IMR-90 (cell line): ENCODE data around the gene MFAP4. TPM values are rescaled to one million over a fixed set of nuclear protein-coding genes. Genes with fewer than 3 reads are reported as not detected.

Experiments used
- ATAC-seq: fragments of 200-7000 bp; cut with Tn5 transposase; 2 replicates; pipeline ENCODE4 v1.9.1; 2020; ENCODE audit warnings: low read depth, mild to moderate bottlenecking, moderate library complexity
- BruUV-seq: library from RNA; stranded (reverse); fragments of 400-500 nt; replicated peaks from 2 replicates; lab custom pipeline; 2021; lab: Mats Ljungman, UMichigan
- CTCF ChIA-PET: fragments of 300-600 bp; formaldehyde crosslinking; extraction: SDS; loops from one replicate; lab custom pipeline; 2021; ENCODE audit warnings: antibody characterized with exemption; lab: Yijun Ruan, JAX
- POLR2A ChIA-PET: fragments of 300-600 bp; sonication (Branson Sonifier 250); formaldehyde crosslinking; loops from one replicate; lab custom pipeline; 2022; ENCODE audit warnings: antibody characterized with exemption; ENCODE audit not compliant: unreplicated experiment; lab: Charles Lee
- DNase-seq: peaks from one replicate; pipeline ENCODE4 v3.0.0; 2013
- H2AFZ ChIP-seq: replicated peaks from 2 replicates; pipeline ENCODE3; 2013; ENCODE audit warnings: low read length, mild to moderate bottlenecking; ENCODE audit not compliant: poor library complexity
- H2AK5ac ChIP-seq: 2 replicates; pipeline ENCODE4 v1.6.1; 2013; ENCODE audit warnings: low read depth, low read length, inconsistent platforms
- H2AK9ac ChIP-seq: replicated peaks from 2 replicates; pipeline ENCODE3; 2013; ENCODE audit warnings: mild to moderate bottlenecking, low read depth, low read length, moderate library complexity; ENCODE audit not compliant: poor library complexity
- H2BK120ac ChIP-seq: 2 replicates; pipeline ENCODE4 v1.6.1; 2013; ENCODE audit warnings: low read depth, low read length, inconsistent platforms
- H2BK15ac ChIP-seq: 3 replicates; pipeline ENCODE4 v1.6.1; 2013; ENCODE audit warnings: low read depth, low read length, inconsistent platforms
- H2BK20ac ChIP-seq: 2 replicates; pipeline ENCODE4 v1.6.1; 2013; ENCODE audit warnings: low read depth, mild to moderate bottlenecking, inconsistent platforms, low read length, moderate library complexity
- H2BK5ac ChIP-seq: 2 replicates; pipeline ENCODE4 v1.6.1; 2013; ENCODE audit warnings: mild to moderate bottlenecking, low read depth, low read length, inconsistent platforms; ENCODE audit not compliant: poor library complexity, severe bottlenecking
- H3K14ac ChIP-seq: replicated peaks from 2 replicates; pipeline ENCODE4 v1.6.1; 2013; ENCODE audit warnings: low read depth, low read length, inconsistent platforms
- H3K18ac ChIP-seq: 2 replicates; pipeline ENCODE4 v1.6.1; 2013; ENCODE audit warnings: low read depth, low read length, control low read depth
- H3K23ac ChIP-seq: 2 replicates; pipeline ENCODE4 v1.6.1; 2013; ENCODE audit warnings: low read depth, low read length, inconsistent platforms
- H3K27ac ChIP-seq: 2 replicates; pipeline ENCODE4 v1.5.1; 2013; ENCODE audit warnings: mild to moderate bottlenecking, control low read depth, low read length; ENCODE audit not compliant: insufficient read depth
- H3K27me3 ChIP-seq: 2 replicates; pipeline ENCODE4 v1.6.1; 2013; ENCODE audit warnings: low read length; ENCODE audit not compliant: control insufficient read depth, insufficient read depth
- H3K36me3 ChIP-seq: 2 replicates; pipeline ENCODE4 v1.6.1; 2013; ENCODE audit warnings: low read length, mixed read lengths; ENCODE audit not compliant: control insufficient read depth, insufficient read depth
- H3K4ac ChIP-seq: 2 replicates; pipeline ENCODE4 v1.6.1; 2013; ENCODE audit warnings: low read depth, low read length, inconsistent platforms
- H3K4me1 ChIP-seq: 2 replicates; pipeline ENCODE4 v1.6.1; 2013; ENCODE audit warnings: low read length, mixed read lengths; ENCODE audit not compliant: control insufficient read depth, insufficient read depth
- H3K4me2 ChIP-seq: 2 replicates; pipeline ENCODE4 v1.6.1; 2013; ENCODE audit warnings: low read depth, mild to moderate bottlenecking, control low read depth, low read length, moderate library complexity
- H3K4me3 ChIP-seq: 2 replicates; pipeline ENCODE4 v1.5.1; 2013; ENCODE audit warnings: low read depth, mild to moderate bottlenecking, control low read depth, low read length, moderate library complexity; ENCODE audit not compliant: insufficient read depth
- H3K56ac ChIP-seq: 2 replicates; pipeline ENCODE4 v1.6.1; 2013; ENCODE audit warnings: low read length, inconsistent platforms; ENCODE audit not compliant: insufficient read depth; ENCODE audit errors: extremely low read depth
- H3K79me1 ChIP-seq, 2 experiments: 2 replicates each; pipeline ENCODE4 v1.6.1; 2013; ENCODE audit warnings: low read length in 2 of 2, inconsistent platforms in 1 of 2, low read depth in 1 of 2
- H3K9ac ChIP-seq: 2 replicates; pipeline ENCODE4 v1.6.1; 2013; ENCODE audit warnings: low read depth, low read length, control low read depth
- H3K9me1 ChIP-seq: 2 replicates; pipeline ENCODE4 v1.6.1; 2013; ENCODE audit warnings: low read length, inconsistent platforms; ENCODE audit not compliant: insufficient read depth
- H3K9me3 ChIP-seq: 2 replicates; pipeline ENCODE4 v1.6.1; 2013; ENCODE audit warnings: low read length; ENCODE audit not compliant: control insufficient read depth, insufficient read depth
- H4K20me1 ChIP-seq: 2 replicates; pipeline ENCODE4 v1.6.1; 2013; ENCODE audit warnings: low read length, inconsistent platforms; ENCODE audit not compliant: insufficient read depth
- H4K5ac ChIP-seq: 2 replicates; pipeline ENCODE4 v1.6.1; 2013; ENCODE audit warnings: mild to moderate bottlenecking, low read depth, low read length, control low read depth
- H4K8ac ChIP-seq, 2 experiments: 2 replicates each; pipeline ENCODE4 v1.6.1; 2013; ENCODE audit warnings: low read depth in 2 of 2, low read length in 2 of 2, control low read depth in 1 of 2, inconsistent platforms in 1 of 2
- H4K91ac ChIP-seq: 2 replicates; pipeline ENCODE4 v1.6.1; 2013; ENCODE audit warnings: low read depth, low read length, inconsistent platforms; ENCODE audit not compliant: insufficient read depth
- BHLHE40 ChIP-seq: fragments of 150-350 bp; IDR thresholded peaks from 2 replicates; pipeline ENCODE4 v1.6.1; 2016; ENCODE audit warnings: mild to moderate bottlenecking, low read depth, low read length
- CEBPB ChIP-seq: IDR thresholded peaks from 2 replicates; pipeline ENCODE4 v1.6.1; 2012; ENCODE audit warnings: low read depth, low read length, improper control_type of control experiment
- CHD1 ChIP-seq: IDR thresholded peaks from 2 replicates; pipeline ENCODE4 v1.6.1; 2012; ENCODE audit warnings: low read depth, low read length, improper control_type of control experiment
- FOS ChIP-seq: fragments of 150-350 bp; IDR thresholded peaks from 2 replicates; pipeline ENCODE4 v1.6.1; 2016; ENCODE audit warnings: low read depth, low read length
- MAFK ChIP-seq: IDR thresholded peaks from 2 replicates; pipeline ENCODE4 v1.6.1; 2012; ENCODE audit warnings: low read depth, low read length, improper control_type of control experiment
- MAZ ChIP-seq: IDR thresholded peaks from 2 replicates; pipeline ENCODE4 v1.6.1; 2012; ENCODE audit warnings: low read depth, mild to moderate bottlenecking, low read length, improper control_type of control experiment, moderate library complexity, borderline replicate concordance
- MXI1 ChIP-seq: IDR thresholded peaks from 2 replicates; pipeline ENCODE4 v1.6.1; 2012; ENCODE audit warnings: low read depth, mild to moderate bottlenecking, low read length, moderate library complexity, borderline replicate concordance
- NFE2L2 ChIP-seq: fragments of 150-350 bp; IDR thresholded peaks from 2 replicates; pipeline ENCODE4 v1.6.1; 2016; ENCODE audit warnings: low read depth, mild to moderate bottlenecking, low read length
- POLR2A ChIP-seq: IDR thresholded peaks from 2 replicates; pipeline ENCODE4 v1.6.1; 2012; ENCODE audit warnings: mild to moderate bottlenecking, low read depth, low read length
- RAD21 ChIP-seq: IDR thresholded peaks from 2 replicates; pipeline ENCODE4 v1.6.1; 2012; ENCODE audit warnings: low read length, improper control_type of control experiment
- RCOR1 ChIP-seq: IDR thresholded peaks from 2 replicates; pipeline ENCODE4 v1.6.1; 2012; ENCODE audit warnings: mild to moderate bottlenecking, low read length, improper control_type of control experiment; ENCODE audit not compliant: insufficient replicate concordance
- RFX5 ChIP-seq: IDR thresholded peaks from 2 replicates; pipeline ENCODE4 v1.8.0; 2012; ENCODE audit warnings: low read depth, mild to moderate bottlenecking, low read length, moderate library complexity
- SMC3 ChIP-seq: fragments of 150-350 bp; IDR thresholded peaks from 2 replicates; pipeline ENCODE4 v1.6.1; 2016; ENCODE audit warnings: low read depth, mild to moderate bottlenecking, antibody characterized with exemption, low read length, moderate library complexity
- WGBS, 2 experiments: methylation state at CpG; one replicate each; pipeline versions ENCODE4 v1.1.5 to v1.1.7; 2013; ENCODE audit warnings: missing lambda C conversion rate in 2 of 2; ENCODE audit not compliant: insufficient read length in 1 of 2; ENCODE audit errors: extremely low coverage in 2 of 2; 5-methylcytosine and 5-hydroxymethylcytosine counted together
- dilution Hi-C: fragments of 300-500 bp; cut with HindIII; formaldehyde crosslinking; loops from one replicate; pipeline ENCODE4 v1.14.3; 2018; ENCODE audit warnings: low sequenced_read_pairs; ENCODE audit not compliant: unreplicated experiment
- in situ Hi-C: fragments of 300-500 bp; cut with MboI; formaldehyde crosslinking; loops from 3 replicates; pipeline ENCODE4 v1.14.3; 2019; ENCODE audit warnings: low sequenced_read_pairs, inconsistent platforms, mixed read lengths
- intact Hi-C: fragments of 100-400 bp; cut with micrococcal nuclease; formaldehyde crosslinking; loops from 2 replicates; pipeline ENCODE4 v1.10.0; 2022
- polyA plus RNA-seq, 3 experiments: library from polyadenylated mRNA; depleted of rRNA; stranded (reverse); fragments of >200 nt; gene quantifications; 2 replicates each; pipeline ENCODE4 v1.2.3, GENCODE V29; 2012; ENCODE audit warnings: low replicate concordance in 1 of 3
- total RNA-seq: library from RNA; depleted of rRNA; stranded (reverse); fragments of >200 nt; gene quantifications from 2 replicates; pipeline ENCODE4 v1.2.3, GENCODE V29; 2012
- TF ChIP-seq, protein P1 (sequence below): conservative IDR thresholded peaks from 2 replicates; pipeline ENCODE4 v1.5.1; 2012; ENCODE audit warnings: mild to moderate bottlenecking, low read depth, low read length, improper control_type of control experiment
- TF ChIP-seq, protein P2 (sequence below): fragments of 150-350 bp; IDR thresholded peaks from 2 replicates; pipeline ENCODE4 v1.6.1; 2016; ENCODE audit warnings: low read depth, mild to moderate bottlenecking, low read length, moderate library complexity, borderline replicate concordance
- TF ChIP-seq, protein P3 (sequence below): fragments of 150-350 bp; IDR thresholded peaks from 2 replicates; pipeline ENCODE4 v1.6.1; 2017; ENCODE audit warnings: mild to moderate bottlenecking, antibody characterized with exemption, low read length, low read depth

MFAP4 gene
- total and polyA plus RNA-seq, 2 of the 4 experiments (the other 2 are of a cell fraction), result 7.0 to 71.6 TPM

DNA sequence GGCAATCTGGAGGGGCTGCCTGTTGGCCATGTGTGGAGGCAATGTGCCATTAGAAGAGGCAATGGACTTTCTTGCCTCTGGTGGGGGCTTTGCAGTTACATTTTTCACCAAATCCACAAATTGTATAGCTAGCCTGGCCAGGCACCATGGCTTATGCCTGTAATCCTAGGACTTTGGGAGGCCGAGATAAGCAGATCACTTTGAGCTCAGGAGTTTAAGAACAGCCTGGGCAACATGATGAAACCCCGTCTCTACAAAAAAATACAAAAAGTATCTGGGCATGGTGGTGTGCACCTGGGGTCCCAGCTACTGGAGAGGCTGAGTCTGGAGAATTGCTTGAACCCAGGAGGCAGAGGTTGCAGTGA, 21.3 kb upstream of the MFAP4 start:
- no peak for ATAC-seq
- dilution Hi-C loops (no loop called here), in situ Hi-C loops (no loop called here), intact Hi-C loops (no loop called here)
- Histone ChIP-seq H3K14ac (no peak overlapping the region), H4K8ac (no peak overlapping the region), H3K4me1 (peaks cover 11% of the 10 kb centered on the region; the same call in 1 of the 2 replicates), H3K9me3 (no peaks in the 10 kb centered on the region), H3K36me3 (no peaks in the 10 kb centered on the region), H3K4me3 (no peak overlapping the region), H2BK120ac (no peak overlapping the region), H3K18ac (no peak overlapping the region), H3K9me1 (peaks cover 11% of the 10 kb centered on the region), H2BK20ac (no peak overlapping the region), H4K5ac (no peak overlapping the region), H3K27ac (no peak overlapping the region), H3K9ac (no peak overlapping the region), H3K23ac (no peak overlapping the region), H2AK9ac (no peak overlapping the region), H3K27me3 (no peaks in the 10 kb centered on the region), H4K91ac (no peak overlapping the region), H2AFZ (no peak overlapping the region), H2BK5ac (no peak overlapping the region), H3K4me2 (no peak overlapping the region), H4K20me1 (no peaks in the 10 kb centered on the region), H3K56ac (no peak overlapping the region), H3K4ac (no peak overlapping the region), H2AK5ac (no peak overlapping the region), H3K79me1 (no peaks in the 10 kb centered on the region), H2BK15ac (no peak overlapping the region)
- no CpG with 5 or more reads among the region's 2 CpGs for WGBS, 2 experiments
- ChIA-PET POLR2A (no interaction called here), CTCF (no interaction called here)
- no peak for TF ChIP-seq RFX5
- TF ChIP-seq SMC3, result no peak
- TF ChIP-seq MAFK, result no peak
- no peak for TF ChIP-seq BHLHE40
- TF ChIP-seq FOS, result no peak
- TF ChIP-seq, protein P1, sequence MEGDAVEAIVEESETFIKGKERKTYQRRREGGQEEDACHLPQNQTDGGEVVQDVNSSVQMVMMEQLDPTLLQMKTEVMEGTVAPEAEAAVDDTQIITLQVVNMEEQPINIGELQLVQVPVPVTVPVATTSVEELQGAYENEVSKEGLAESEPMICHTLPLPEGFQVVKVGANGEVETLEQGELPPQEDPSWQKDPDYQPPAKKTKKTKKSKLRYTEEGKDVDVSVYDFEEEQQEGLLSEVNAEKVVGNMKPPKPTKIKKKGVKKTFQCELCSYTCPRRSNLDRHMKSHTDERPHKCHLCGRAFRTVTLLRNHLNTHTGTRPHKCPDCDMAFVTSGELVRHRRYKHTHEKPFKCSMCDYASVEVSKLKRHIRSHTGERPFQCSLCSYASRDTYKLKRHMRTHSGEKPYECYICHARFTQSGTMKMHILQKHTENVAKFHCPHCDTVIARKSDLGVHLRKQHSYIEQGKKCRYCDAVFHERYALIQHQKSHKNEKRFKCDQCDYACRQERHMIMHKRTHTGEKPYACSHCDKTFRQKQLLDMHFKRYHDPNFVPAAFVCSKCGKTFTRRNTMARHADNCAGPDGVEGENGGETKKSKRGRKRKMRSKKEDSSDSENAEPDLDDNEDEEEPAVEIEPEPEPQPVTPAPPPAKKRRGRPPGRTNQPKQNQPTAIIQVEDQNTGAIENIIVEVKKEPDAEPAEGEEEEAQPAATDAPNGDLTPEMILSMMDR, result no peak
- TF ChIP-seq, protein P2, sequence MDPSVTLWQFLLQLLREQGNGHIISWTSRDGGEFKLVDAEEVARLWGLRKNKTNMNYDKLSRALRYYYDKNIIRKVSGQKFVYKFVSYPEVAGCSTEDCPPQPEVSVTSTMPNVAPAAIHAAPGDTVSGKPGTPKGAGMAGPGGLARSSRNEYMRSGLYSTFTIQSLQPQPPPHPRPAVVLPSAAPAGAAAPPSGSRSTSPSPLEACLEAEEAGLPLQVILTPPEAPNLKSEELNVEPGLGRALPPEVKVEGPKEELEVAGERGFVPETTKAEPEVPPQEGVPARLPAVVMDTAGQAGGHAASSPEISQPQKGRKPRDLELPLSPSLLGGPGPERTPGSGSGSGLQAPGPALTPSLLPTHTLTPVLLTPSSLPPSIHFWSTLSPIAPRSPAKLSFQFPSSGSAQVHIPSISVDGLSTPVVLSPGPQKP, result no peak
- TF ChIP-seq, protein P3, sequence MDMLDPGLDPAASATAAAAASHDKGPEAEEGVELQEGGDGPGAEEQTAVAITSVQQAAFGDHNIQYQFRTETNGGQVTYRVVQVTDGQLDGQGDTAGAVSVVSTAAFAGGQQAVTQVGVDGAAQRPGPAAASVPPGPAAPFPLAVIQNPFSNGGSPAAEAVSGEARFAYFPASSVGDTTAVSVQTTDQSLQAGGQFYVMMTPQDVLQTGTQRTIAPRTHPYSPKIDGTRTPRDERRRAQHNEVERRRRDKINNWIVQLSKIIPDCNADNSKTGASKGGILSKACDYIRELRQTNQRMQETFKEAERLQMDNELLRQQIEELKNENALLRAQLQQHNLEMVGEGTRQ, result no peak
- TF ChIP-seq RAD21, result no peak
- TF ChIP-seq MXI1, result no peak
- TF ChIP-seq POLR2A, result no peak
- TF ChIP-seq MAZ, result no peak
- no peak for TF ChIP-seq RCOR1
- TF ChIP-seq CEBPB, result no peak
- TF ChIP-seq CHD1, result no peak
- no peak for TF ChIP-seq NFE2L2
- BruUV-seq, result no TSS peak
- no peak for DNase-seq
